ENCODE measurements around the gene TP53TG5.

- TF ChIP-seq CTCF (IDR thresholded peaks at IDR 0.05) (no peak), POLR2A (IDR thresholded peaks at IDR 0.05) (no peak)
Measured at GRCh38 chr20:45412653-45413052, 34.5 kb upstream of the TP53TG5 start.

All from right lobe of liver (tissue), 4 donors.